NCI-H526 treated with DMSO at 0.1 percent for 48 hours (cell line): ENCODE data around the gene CABLES2.
"Not testable (repeated sequence)": the region's sequence is repeated elsewhere in the genome, so short reads cannot be mapped to it uniquely, and the experiment has no call there.

Experiments
- DNase-seq: peaks from one replicate; lab custom pipeline; 2025; lab: John Stamatoyannopoulos, UW

CABLES2 gene

GRCh38 chr20:62436692-62437091 lies 29.6 kb upstream of the CABLES2 start:
- no peak for DNase-seq

DNA sequence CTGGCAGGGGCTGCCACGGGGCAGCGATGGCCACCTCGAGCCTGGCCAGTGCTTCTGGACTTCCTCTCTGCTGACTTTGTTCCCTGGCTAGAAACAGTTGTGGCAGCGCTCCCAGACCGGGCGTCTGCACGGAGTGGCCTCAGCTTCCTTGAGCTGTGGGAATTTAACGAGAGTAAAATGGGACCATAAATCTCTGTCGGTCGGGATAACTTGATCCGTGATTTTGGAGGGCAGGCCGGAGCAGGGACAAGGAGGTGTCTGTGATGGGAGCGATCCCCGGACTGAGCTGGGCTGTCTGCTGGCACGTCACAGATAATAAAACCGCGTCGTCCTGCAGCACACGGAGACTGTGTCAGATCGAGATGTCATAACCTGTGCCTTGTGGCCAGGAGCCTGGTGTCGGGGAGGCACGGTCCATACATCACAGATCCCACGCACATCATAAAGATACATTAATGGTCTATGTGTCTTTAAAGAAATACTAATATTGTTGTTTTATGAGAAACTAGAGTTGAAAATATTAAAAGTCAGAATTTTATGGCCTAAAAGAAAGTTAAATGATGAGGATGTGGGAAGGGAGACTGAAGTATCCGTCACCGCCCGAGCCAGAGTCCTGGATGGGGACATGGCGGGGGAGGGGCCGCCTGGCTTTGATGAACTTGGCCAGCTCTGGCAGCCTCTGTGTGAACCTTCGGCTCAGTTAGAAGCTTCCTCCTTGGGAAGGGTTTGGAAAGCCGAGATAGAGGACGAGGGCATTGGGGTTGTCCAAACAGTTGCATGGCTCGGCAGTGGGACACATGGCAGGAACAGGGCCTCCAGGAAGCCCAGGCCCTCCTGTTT lies 26.8 kb upstream of the CABLES2 start:
- DNase-seq: no peak

DNA sequence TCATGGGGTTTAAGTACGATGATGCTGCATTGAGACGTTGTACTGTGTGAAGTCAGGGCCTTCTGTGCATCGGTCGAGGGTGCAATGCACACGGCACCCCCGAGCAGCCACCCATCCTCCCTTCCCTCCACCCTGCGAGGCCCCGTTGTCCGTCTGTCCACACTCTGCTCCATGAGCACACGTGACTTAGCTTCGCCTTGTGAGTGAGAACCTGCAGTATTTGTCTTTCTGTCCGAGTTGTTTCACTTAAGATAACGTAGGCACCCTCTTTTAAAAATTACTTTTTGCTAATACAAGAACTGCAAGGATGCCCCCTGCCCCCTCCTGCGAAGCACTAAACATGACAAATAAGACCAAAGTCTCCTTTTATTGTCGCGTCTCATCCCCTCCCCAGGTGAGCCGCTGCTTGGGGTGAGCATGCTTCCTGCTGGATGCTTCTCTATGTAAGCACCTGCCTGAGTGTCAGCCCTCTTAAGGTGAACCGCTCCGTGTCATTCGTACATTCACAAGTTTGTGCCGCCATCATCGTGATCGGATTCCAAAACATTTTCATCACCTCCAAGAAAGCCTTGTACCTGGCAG lies 23.9 kb upstream of the CABLES2 start:
- DNase-seq: no peak

GRCh38 chr20:62430311-62430853 lies 23.3 kb upstream of the CABLES2 start:
- DNase-seq: no peak

- no peak for DNase-seq
These were observed 22.6 kb upstream of the CABLES2 start for GRCh38 chr20:62429455-62430310.

DNA sequence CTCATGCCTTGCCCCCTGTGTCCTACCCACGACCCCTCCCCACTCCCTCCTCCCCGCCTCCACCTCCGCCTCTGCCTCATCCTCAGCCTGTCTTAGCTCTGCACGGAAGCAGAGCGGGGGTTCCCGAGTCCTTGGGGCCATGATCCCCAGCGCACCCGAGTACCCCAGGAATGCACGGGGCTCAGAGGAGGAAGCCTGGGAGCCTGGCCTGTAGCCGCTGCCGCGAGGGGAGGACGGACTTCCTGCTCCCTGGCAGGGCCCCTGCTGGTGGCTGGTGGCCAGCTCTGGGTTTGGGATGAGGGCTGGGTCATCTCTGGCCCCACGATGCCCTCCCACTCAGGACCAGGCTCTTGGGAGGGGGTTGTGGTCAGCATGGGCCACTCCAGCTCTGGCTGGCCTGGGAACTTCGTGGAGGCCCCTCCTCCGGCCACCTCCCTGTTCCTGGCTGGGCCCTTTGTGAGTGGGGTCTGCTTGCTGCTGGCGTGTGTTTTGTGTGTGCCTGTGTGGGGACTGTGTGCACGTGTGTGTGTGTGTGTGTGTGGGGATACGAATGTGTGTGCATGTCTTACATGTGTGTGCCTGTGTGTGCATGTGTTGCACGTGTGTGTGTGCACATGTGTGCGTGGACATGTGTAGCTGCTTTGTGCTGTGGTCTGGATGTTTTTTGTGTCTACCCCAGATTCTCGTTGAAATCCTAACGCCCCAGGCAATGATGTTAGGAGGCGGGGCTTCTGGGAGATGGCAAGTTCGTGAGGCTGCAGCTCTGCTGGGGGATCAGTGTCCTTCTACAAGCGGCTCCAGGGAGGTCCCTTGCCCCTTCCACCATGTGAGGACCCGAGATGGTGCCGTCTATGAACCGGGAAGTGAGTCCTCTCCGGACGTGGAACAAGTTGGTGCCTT lies 21.6 kb upstream of the CABLES2 start:
- DNase-seq: no peak

- DNase-seq: no peak
These were observed 20.9 kb upstream of the CABLES2 start for GRCh38 chr20:62428002-62428372.

DNA sequence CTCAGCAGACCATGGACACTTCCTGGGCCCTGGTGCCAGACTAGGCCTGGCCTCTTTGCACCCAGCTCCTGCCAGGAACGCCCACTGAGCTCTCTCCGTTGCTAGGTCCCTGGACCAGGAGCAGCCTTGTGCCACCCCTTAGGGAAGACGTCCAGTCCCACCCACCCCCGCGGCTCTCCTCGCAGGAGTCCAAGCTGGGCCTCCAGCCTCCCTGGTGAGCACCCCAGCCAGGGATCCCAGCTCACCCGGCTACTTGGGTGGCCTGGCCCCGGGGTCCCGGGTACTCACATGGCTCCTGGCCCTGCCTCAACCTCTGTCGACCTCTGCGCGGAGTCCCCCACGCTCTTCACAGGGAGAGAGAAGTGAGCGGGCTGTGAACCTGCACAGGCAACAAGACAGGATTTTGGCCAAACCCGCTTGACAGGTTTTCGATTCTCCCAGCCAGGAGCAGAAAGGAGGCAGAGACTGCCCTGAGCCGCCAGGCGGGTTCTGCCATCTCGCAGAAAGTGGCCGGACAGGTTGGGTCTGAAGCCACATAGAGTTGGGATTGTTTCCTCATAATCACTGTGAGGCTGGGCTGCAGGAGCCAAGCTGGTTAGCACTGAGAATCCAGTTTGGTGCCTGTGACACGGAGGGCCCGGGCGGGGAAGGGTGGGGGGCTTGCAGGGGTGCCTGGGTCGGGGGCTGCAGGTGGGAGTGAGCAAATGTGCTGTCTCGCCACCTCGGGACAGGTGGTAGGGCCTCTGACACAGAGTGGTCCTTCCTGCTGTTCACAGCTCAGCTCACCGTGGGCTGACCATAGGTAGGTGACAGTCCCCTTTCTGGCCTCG lies 20.3 kb upstream of the CABLES2 start, which contains the start of gene RBBP8NL:
Gene RBBP8NL, minus strand, starts transcription at position 368 of the 830 bp plus-strand sequence. CDS start 7,892 bp downstream, outside the sequence.
- peak; percentile 94 for DNase-seq

GRCh38 chr20:62426699-62427131 lies 19.6 kb upstream of the CABLES2 start:
- DNase-seq: peak; percentile 71

DNA sequence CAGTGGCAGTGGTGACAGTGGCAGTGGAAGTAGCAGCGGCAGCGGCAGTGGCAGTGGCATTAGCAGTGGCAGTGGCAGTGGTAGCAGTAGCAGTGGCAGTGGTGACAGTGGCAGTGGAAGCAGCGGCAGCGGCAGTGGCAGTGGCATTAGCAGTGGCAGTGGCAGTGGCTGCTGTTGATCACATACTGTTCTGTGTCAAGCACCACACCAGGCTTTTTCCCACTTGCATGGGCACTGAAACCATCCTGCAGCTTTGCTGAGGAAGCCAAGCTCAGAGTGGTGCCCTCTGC lies 18.9 kb upstream of the CABLES2 start:
- DNase-seq: not testable (repeated sequence)

DNA sequence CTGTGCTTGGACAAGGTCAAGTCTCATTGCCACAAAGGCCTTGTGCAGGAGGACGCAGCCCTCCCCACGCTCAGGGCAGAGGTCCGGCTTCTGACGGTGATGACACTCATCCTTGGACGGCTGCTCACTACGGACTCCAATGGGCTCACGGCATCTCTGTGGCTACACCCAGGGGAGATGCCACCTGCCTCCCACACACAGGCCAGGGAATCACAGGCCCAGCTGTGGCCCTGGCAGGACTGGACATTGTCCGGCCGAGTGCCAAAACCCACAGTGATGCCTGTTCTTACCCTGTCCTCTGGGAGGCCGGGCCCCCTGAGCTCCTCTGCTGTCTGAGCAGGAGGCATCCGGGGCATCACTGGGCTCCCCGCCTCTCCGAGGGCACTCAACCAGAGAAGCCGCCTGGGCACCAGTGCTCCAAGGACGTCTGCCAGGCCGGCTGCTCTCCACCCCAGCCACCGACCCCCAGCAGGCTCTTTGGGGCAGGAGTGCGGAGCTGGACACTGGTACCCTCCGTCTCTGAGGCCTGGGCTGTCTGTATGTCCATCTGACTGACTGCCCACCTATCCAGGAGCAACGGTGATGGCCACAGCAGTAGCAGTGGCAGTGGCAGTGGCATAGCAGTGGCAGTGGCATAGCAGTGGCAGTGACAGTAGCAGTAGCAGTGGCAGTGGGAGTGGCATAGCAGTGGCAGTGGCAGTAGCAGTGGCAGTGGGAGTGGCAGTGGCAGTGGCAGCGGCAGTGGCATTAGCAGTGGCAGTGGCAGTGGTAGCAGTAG lies 18.4 kb upstream of the CABLES2 start:
- DNase-seq: no peak

GRCh38 chr20:62424249-62425107 lies 17.4 kb upstream of the CABLES2 start:
- DNase-seq: no peak

GRCh38 chr20:62423326-62423706 lies 16.2 kb upstream of the CABLES2 start:
- DNase-seq: no peak

DNA sequence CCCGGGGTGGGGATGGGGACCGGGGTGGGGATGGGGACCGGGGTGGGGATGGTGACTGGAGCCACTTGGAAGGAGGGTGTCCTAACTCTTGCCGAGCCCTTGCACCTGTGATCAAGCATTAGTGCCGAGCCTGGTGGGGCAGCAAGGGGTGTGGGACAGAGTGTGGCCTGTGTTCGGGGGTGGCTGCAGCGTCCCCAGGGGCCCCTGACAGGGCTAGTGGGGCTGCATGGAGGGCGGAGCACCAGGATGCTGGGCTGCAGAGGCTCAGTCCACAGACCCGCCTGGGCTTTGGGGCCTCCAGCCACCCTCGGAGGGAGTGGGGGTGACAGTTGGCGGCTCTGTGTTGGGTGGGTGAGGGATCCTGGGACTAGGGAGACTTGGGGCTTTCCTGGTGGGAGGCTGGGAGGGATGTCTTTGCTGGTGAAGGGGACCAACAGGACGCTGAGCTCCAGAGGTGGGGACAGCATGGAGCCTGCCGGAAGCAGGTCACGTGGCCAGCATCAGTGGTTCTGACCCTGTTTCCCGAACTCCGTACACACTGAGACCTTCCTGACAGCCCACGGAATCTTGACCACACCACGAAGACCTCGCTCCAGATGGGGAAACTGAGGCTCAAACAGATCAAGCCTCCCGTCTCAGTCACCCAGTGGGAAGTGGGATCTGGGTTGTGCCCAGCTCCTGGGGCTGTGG lies 15.7 kb upstream of the CABLES2 start:
- no peak for DNase-seq

DNA sequence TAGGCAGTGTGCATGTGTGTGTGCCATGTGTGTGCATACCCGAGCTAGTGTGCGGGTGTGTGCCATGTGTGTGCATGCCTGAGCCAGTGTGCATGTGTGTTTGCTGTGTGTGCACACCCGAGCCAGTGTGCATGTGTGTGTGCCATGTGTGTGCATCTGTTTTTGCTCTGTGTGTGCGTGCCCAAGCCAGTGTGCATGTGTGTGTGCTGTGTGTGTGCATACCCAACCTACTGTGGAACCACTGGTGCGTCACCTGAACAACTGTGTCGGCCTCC lies 14.6 kb upstream of the CABLES2 start:
- no peak for DNase-seq

GRCh38 chr20:62420846-62421715 lies 14.0 kb upstream of the CABLES2 start:
- DNase-seq: no peak

- no peak for DNase-seq
These were observed 12.7 kb upstream of the CABLES2 start for GRCh38 chr20:62419759-62420158.
